Gastroesophageal sphincter (tissue), 3 donors: ENCODE data around the gene MGLL.

Experiments used
- EP300 ChIP-seq: sonication (generic); formaldehyde crosslinking; IDR thresholded peaks from one replicate; pipeline ENCODE4 v1.6.1; 2017; ENCODE audit warnings: antibody characterized with exemption, mild to moderate bottlenecking
- POLR2A ChIP-seq, 2 donors: fragments of 450-650 bp; IDR thresholded peaks; one replicate each; pipeline ENCODE4 v1.6.1; 2017; ENCODE audit warnings: antibody characterized with exemption in 2 of 2, mild to moderate bottlenecking in 2 of 2, moderate library complexity in 1 of 2
- TF ChIP-seq, protein P1 (sequence below), 4 experiments: fragments of 200-600 bp in 2 of 4; fragments of 450-650 bp in 2 of 4; sonication (generic) in 1 of 4; IDR thresholded peaks; one replicate each; pipeline ENCODE4 v1.5.1; 2017 to 2019; ENCODE audit warnings: antibody characterized with exemption in 4 of 4, mild to moderate bottlenecking in 2 of 4, moderate library complexity in 2 of 4

DNA sequence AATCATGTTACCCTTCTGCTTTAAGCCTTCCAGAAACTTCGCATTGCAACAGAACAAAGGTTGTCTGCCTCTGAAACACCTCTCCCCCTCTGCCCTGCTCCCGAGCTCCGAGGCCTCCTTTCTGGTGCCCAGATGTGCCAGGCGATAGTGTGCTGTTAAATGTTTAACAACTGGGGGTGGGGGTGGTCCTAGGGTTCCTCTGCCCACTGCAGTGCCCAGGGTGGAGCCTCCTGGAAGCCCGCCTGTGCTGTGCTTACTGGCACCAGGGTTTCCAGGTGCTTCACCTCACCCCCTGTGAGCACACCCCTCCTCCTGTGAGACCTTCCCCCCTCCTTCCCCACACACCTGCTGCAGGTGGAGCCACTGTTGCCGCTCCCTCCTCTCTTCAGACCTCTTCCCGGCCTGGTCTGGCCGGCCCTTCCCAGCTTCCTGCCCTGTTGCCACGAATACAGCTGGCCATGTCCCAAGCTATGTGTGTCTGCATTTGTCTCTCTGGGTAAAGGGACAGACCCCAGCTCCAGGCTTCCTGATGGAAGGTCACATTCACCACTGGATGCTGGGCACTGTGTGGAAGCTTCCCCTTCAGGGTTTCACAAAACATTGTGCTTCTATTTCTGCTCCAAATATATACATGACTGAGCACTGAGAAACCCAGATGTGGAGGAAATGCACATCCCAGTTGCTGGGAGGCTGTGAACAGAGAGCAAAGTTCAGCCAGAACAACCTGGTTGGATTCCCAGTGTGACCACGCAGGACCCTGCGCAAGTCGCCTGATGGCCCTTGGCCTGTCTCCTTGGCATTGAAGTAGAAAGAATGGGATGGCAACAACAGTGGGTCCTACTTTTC, 37.2 kb downstream of the MGLL start:
- TF ChIP-seq, protein P1, sequence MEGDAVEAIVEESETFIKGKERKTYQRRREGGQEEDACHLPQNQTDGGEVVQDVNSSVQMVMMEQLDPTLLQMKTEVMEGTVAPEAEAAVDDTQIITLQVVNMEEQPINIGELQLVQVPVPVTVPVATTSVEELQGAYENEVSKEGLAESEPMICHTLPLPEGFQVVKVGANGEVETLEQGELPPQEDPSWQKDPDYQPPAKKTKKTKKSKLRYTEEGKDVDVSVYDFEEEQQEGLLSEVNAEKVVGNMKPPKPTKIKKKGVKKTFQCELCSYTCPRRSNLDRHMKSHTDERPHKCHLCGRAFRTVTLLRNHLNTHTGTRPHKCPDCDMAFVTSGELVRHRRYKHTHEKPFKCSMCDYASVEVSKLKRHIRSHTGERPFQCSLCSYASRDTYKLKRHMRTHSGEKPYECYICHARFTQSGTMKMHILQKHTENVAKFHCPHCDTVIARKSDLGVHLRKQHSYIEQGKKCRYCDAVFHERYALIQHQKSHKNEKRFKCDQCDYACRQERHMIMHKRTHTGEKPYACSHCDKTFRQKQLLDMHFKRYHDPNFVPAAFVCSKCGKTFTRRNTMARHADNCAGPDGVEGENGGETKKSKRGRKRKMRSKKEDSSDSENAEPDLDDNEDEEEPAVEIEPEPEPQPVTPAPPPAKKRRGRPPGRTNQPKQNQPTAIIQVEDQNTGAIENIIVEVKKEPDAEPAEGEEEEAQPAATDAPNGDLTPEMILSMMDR (IDR thresholded peaks at IDR 0.05), result no peak
- TF ChIP-seq POLR2A (IDR thresholded peaks at IDR 0.05), result no peak
- TF ChIP-seq EP300, result no peak
